Ishikawa (cell line): ENCODE measurements around the gene OR2S2.

Source experiments
- MAX ChIP-seq: IDR thresholded peaks from 2 replicates; pipeline ENCODE4 v1.6.1; 2012
- NFIC ChIP-seq: IDR thresholded peaks from 2 replicates; pipeline ENCODE4 v1.6.1; 2012
- RAD21 ChIP-seq: IDR thresholded peaks from 2 replicates; pipeline ENCODE4 v1.6.1; 2012; ENCODE audit warnings: low read depth
- YY1 ChIP-seq: IDR thresholded peaks from 2 replicates; pipeline ENCODE4 v1.6.1; 2012; ENCODE audit warnings: low read depth
- ZBTB7A ChIP-seq: IDR thresholded peaks from 2 replicates; pipeline ENCODE4 v1.6.1; 2012; ENCODE audit warnings: low read depth

- TF ChIP-seq NFIC (no peak), RAD21 (no peak), YY1 (no peak), ZBTB7A (no peak), MAX (no peak)
Observed at GRCh38 chr9:35938474-35939356, 19.2 kb downstream of the OR2S2 start.
